Nephron progenitor cell (in vitro differentiated cells): ENCODE data around the gene PITPNM1.

Experiments used
- DNase-seq: peaks from one replicate; pipeline ENCODE4 v3.0.0; 2021
- H3K27ac Mint-ChIP-seq: 2 replicates; pipeline ENCODE4 v1.8.0; 2021; ENCODE audit warnings: mild to moderate bottlenecking, moderate library complexity, mixed read lengths
- H3K27me3 Mint-ChIP-seq: 2 replicates; pipeline ENCODE4 v1.8.0; 2021; ENCODE audit warnings: mild to moderate bottlenecking, low read depth, mixed read lengths; ENCODE audit not compliant: poor library complexity
- H3K36me3 Mint-ChIP-seq: 2 replicates; pipeline ENCODE4 v1.8.0; 2021; ENCODE audit warnings: low read depth, mixed read lengths
- H3K4me1 Mint-ChIP-seq: 2 replicates; pipeline ENCODE4 v1.8.0; 2021; ENCODE audit warnings: mixed read lengths
- H3K4me3 Mint-ChIP-seq: 2 replicates; pipeline ENCODE4 v1.8.0; 2021; ENCODE audit warnings: mild to moderate bottlenecking, moderate library complexity, mixed read lengths
- H3K9me3 Mint-ChIP-seq: 2 replicates; pipeline ENCODE4 v1.8.0; 2021; ENCODE audit warnings: mild to moderate bottlenecking, moderate library complexity, mixed read lengths
- TF ChIP-seq, protein P1 (sequence below): fragments of 200-600 bp; sonication (generic); IDR thresholded peaks from 2 replicates; pipeline ENCODE4 v1.5.0; 2021; ENCODE audit warnings: antibody characterized with exemption

The PITPNM1 gene

GRCh38 chr11:67507242-67507863 is 2.2 kb upstream of the PITPNM1 start:
- H3K27ac Mint-ChIP-seq, result peak overlapping the region; percentile 85
- TF ChIP-seq, protein P1, sequence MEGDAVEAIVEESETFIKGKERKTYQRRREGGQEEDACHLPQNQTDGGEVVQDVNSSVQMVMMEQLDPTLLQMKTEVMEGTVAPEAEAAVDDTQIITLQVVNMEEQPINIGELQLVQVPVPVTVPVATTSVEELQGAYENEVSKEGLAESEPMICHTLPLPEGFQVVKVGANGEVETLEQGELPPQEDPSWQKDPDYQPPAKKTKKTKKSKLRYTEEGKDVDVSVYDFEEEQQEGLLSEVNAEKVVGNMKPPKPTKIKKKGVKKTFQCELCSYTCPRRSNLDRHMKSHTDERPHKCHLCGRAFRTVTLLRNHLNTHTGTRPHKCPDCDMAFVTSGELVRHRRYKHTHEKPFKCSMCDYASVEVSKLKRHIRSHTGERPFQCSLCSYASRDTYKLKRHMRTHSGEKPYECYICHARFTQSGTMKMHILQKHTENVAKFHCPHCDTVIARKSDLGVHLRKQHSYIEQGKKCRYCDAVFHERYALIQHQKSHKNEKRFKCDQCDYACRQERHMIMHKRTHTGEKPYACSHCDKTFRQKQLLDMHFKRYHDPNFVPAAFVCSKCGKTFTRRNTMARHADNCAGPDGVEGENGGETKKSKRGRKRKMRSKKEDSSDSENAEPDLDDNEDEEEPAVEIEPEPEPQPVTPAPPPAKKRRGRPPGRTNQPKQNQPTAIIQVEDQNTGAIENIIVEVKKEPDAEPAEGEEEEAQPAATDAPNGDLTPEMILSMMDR, result no peak
- peak overlapping the region; percentile 86 for H3K4me3 Mint-ChIP-seq
- H3K27me3 Mint-ChIP-seq, result peaks cover 30% of the 10 kb centered on the region
- H3K9me3 Mint-ChIP-seq, result no peaks in the 10 kb centered on the region
- no peaks in the 10 kb centered on the region for H3K36me3 Mint-ChIP-seq
- no peak for DNase-seq
- H3K4me1 Mint-ChIP-seq, result peaks cover 54% of the 10 kb centered on the region

GRCh38 chr11:67506426-67507051 is 1.4 kb upstream of the PITPNM1 start:
- H3K27ac Mint-ChIP-seq, result no peak overlapping the region
- peak overlapping the region; percentile 86 for H3K4me3 Mint-ChIP-seq

GRCh38 chr11:67505605-67506396 is 638 bp upstream of the PITPNM1 start:
- peak overlapping the region; percentile 64 for H3K27ac Mint-ChIP-seq

More at GRCh38 chr11:67506426-67507051, 1.4 kb upstream of the PITPNM1 start:
- H3K4me1 Mint-ChIP-seq, result peaks cover 57% of the 10 kb centered on the region
- H3K27me3 Mint-ChIP-seq, result peaks cover 24% of the 10 kb centered on the region
- no peak for DNase-seq
- TF ChIP-seq, protein P1, result no peak
- H3K36me3 Mint-ChIP-seq, result no peaks in the 10 kb centered on the region
- no peaks in the 10 kb centered on the region for H3K9me3 Mint-ChIP-seq

DNA sequence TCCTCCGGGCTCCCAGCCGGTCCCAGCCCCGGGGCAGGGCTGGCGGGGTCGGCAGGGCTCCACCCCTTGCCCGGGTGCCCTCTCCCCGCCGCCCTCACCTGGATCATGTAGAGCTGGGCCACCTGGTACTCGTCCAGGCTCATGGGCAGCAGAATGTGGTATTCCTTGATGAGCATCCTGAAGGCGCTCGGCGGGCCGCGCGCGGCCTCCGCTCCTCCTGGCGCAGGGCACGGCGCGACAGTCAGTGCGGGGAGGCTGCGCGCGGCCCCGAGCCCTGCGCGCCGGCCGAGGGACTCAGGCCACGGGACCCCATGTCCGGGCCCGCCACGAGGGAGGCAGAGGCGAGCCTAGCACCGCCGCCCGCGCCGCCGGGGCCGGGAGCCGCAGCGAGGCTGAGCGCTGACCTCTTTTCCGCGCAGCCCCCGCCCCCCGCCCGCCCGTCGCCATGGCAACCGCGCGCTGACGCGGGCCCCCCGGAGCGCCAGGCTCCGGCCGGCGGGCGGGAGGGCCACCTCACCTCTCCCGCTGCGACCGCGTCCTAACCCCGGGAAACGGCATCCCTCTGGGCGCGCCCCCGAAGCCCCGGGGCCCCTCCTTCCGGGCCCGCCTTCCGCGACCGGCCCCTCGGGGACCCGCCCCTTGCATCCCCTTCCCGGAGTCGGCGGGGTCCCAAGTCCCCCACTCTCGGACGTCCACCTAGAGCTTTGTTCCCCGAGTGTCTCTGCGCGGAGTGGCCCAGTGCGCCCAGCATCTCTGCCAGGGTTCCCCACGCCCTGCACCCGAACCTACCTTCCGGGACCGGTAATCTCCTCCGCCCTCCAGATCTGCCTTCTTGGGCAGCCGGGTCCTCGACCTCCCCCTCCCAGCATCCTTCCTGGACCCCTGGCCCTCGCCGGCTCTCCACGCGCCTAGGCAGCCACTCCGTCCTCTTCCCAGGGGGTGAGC is 886 bp downstream of the PITPNM1 start:
- TF ChIP-seq, protein P1, result no peak
- peaks cover 56% of the 10 kb centered on the region for H3K4me1 Mint-ChIP-seq
- H3K36me3 Mint-ChIP-seq, result peaks cover 14% of the 10 kb centered on the region
- H3K27me3 Mint-ChIP-seq, result peaks cover 7% of the 10 kb centered on the region
- H3K27ac Mint-ChIP-seq, result no peak overlapping the region
- DNase-seq, result peak; percentile 79
- no peaks in the 10 kb centered on the region for H3K9me3 Mint-ChIP-seq
- peak overlapping the region; percentile 85 for H3K4me3 Mint-ChIP-seq

More at GRCh38 chr11:67505605-67506396, 638 bp upstream of the PITPNM1 start:
- TF ChIP-seq, protein P1, result peak; percentile 96
- peak; percentile 85 for DNase-seq
- H3K9me3 Mint-ChIP-seq, result no peaks in the 10 kb centered on the region
- H3K27me3 Mint-ChIP-seq, result peaks cover 17% of the 10 kb centered on the region
- peaks cover 61% of the 10 kb centered on the region for H3K4me1 Mint-ChIP-seq
- peak overlapping the region; percentile 86 for H3K4me3 Mint-ChIP-seq
- H3K36me3 Mint-ChIP-seq, result peaks cover 6% of the 10 kb centered on the region

- peak overlapping the region; percentile 82 for H3K4me3 Mint-ChIP-seq
- TF ChIP-seq, protein P1, result no peak
- peaks cover 16% of the 10 kb centered on the region for H3K36me3 Mint-ChIP-seq
- no peak overlapping the region for H3K27ac Mint-ChIP-seq
- H3K4me1 Mint-ChIP-seq, result peaks cover 49% of the 10 kb centered on the region
- H3K9me3 Mint-ChIP-seq, result no peaks in the 10 kb centered on the region
- DNase-seq, result no peak
- H3K27me3 Mint-ChIP-seq, result peaks cover 3% of the 10 kb centered on the region
Measured at GRCh38 chr11:67503119-67504004, 1.8 kb downstream of the PITPNM1 start.
